ENCODE results near the gene CCDC74B.
"Not testable (repeated sequence)": the region's sequence is repeated elsewhere in the genome, so short reads cannot be mapped to it uniquely, and the experiment has no call there.

The CCDC74B gene

DNA sequence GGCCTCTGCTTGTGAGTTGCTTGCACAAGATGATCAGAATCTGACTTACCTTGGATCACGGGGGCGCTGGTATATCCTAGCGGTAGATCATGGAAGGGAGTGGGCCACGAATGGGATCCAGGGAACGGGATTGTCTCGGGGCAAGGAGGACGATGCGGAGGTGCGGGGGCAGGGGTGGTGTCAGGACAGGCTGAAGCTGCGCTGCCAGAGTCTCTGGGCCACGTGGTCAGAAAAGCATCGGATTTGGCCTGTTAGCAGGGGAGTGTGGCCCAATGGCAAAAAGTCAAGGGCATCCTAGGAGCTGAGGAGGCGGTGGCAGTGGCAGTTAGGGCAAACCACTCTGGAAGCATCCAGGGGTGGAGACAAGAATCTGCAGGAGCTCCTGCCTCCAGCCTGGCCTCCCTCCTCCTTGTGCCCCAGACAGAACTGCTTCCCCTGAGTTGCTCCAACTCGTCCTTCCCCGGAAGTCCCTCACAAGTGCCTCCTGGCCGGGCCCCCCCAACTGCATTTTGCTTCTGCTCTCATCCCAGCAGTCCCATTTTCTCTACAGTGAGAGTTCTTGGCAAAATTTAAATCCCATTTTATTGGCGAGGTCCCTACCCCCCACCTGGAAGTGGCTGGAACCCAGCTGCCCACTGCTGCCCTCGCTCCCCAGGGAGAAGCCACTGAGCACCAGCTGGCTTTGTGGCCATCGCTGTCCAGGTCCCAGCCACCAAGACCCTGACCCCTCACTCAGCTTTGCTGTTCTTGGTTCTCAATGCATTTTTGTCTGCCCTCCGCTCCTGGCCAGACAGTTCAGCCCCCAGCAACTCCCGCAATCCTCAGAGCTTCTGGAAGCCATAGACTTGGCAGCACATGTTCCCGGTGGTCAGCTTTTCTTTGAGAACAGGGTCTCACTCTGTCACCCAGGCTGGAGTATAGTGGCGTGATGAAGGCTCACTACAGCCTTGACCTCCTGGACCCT is 5.6 kb upstream of the CCDC74B start:
- no peak for DNase-seq (ENCODE audit: low read depth in 2 of 2)

- not testable (repeated sequence) for DNase-seq (ENCODE audit: low read depth in 2 of 2)
Observed at GRCh38 chr2:130148515-130148914, 3.6 kb upstream of the CCDC74B start.

GRCh38 chr2:130143266-130144039 is 1.5 kb downstream of the CCDC74B start:
- not testable (repeated sequence) for DNase-seq (ENCODE audit: low read depth in 2 of 2)

DNA sequence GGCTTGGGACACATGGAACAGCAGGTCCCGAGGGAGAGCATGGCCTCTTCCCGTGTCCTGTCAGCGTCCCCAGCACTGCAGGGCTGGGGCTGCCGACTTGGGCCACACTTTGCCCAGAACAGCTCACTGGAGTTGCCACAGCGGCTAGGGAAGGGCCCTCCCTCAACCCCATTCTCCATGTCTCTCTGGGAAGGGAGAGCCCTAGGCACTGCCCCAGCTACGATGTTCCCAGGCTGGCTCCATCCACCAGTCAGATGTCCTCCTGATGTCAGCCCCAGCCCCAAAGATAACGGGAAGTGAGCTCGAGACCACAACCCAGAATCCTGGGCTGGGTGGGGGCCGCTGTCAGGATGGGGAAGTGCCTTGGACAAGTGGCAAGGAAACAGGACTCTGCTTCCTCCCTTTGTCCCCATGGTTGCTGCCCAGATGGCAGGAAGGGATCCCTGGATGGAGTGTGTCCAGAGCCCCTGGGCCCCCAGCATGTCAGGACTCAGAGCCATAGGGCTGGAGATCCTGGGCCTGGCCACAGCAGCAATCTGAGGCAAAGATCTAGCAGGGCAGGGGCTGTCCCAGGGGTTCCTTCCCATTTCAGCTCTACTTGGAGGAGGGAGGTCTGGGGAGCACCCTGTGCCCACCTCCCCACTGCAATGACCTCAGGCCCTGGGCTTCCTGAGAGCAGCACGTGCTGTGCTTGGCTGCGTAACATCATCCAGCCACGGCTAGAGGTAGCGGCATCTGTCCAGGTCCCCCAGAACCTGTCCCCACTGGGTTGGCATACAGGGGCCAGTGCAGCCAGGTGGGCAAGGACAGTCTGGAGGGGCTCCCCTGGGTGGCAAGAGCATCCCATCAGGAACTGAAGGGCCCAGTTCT is 2.3 kb downstream of the CCDC74B start:
- DNase-seq (ENCODE audit: low read depth in 2 of 2) = not testable (repeated sequence)

- DNase-seq (ENCODE audit: low read depth in 2 of 2) = not testable (repeated sequence)
Observed at GRCh38 chr2:130141645-130142370, 3.1 kb downstream of the CCDC74B start.

DNA sequence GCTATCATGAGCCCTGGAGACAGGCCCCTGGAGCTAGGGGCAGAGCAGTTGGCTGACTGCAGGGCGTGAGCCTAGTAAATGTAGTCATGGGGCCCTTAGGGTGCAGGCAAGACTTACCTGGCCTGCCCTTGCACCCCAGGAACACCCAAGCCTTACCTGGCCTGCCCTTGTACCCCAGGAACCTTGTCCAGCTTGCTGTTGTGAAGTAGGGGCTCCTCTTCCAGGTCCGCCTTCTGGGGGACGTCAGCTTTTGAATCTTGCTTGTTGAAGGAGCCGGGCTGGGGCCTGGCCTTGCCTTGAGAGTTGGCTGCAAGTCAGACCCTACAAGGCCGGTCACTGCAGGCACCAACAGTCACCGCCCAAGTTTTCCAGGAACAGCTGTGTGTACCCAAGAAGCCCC is 3.9 kb downstream of the CCDC74B start:
- DNase-seq (ENCODE audit: low read depth in 2 of 2) = not testable (repeated sequence)

- not testable (repeated sequence) for DNase-seq (ENCODE audit: low read depth in 2 of 2)
Observed at GRCh38 chr2:130140516-130140915, 4.4 kb downstream of the CCDC74B start.

- not testable (repeated sequence) for DNase-seq (ENCODE audit: low read depth in 2 of 2)
Observed at GRCh38 chr2:130139331-130140280, 5.3 kb downstream of the CCDC74B start.

GRCh38 chr2:130138841-130139251 is 6.1 kb downstream of the CCDC74B start:
- not testable (repeated sequence) for DNase-seq (ENCODE audit: low read depth in 2 of 2)

GRCh38 chr2:130138326-130138725 is 6.6 kb downstream of the CCDC74B start:
- not testable (repeated sequence) for DNase-seq (ENCODE audit: low read depth in 2 of 2)

DNA sequence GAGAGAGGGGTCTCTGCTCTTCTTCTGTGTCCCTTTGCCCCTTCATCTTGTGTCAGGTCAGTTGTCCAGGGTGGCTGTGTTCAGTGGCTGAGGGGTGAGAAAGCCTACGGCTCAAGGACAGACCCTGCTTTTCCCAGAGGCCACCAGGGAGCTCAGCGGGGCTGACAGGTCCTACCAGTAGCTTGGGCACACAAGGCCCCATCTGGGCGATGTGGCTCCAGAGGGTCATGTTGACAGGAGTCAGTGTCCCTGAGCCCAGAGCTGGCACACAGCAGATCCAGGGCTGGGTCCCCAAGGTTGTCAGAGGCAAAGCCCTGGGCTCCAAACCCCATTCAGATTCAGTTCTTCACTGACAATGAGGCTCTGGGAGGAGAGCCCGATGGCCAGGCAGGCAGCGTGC is 7.8 kb downstream of the CCDC74B start:
- DNase-seq (ENCODE audit: low read depth in 2 of 2) = not testable (repeated sequence)

DNA sequence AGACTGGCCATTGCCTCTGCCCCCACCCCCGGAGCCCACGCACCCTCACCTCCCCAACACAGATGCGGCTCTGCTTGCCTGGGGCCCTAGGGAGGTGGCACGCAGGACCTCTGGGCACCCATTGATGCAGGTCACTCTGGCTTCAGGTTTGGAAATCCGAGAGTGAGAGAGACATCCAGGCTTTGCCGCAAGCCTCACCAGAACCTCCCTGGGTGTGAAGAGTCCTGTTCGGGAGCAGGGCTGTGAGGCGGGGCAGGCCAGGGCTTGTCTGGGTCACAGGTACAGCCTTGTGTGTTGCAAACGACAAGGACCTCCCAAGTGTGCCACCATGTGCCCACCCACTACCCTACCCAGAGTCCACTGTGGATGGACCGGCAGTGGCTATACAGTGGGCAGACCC is 8.4 kb downstream of the CCDC74B start:
- DNase-seq (ENCODE audit: low read depth in 2 of 2) = not testable (repeated sequence)

GRCh38 chr2:130135692-130136541 is 9.0 kb downstream of the CCDC74B start:
- no peak for DNase-seq (ENCODE audit: low read depth in 2 of 2)

DNA sequence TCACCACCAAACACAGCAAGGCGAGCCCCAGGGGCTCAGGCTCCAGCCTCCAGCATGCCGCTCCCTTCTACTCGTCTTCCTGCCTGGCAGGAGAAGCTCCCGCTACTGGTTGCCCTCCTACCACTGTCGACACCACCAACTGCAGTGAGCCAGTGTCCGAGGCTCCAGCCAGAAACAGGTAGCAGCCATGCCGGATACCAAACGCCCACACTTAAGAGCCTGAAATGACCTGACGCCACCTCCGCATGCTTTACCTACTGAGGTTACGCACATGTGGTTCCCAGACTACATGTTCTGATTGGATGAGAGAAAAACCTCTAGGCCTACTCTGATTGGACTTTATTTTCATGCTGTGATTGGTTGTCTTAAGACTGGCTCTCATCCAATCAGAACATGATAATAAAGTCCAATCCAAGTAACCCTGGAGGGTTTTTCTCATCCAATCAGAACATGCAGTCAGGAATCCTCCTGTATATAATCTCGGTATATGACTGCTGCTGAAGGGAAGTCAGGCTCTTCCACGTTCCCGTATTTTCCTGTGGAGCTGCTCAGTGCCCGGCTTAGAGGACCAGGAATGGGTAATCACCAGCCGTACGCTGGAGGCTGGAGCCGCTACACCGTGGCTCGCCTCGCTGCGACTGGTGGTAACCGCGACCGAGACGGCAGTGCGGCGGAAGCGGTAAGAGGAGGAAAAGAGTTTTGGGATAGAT is 15.6 kb downstream of the CCDC74B start, which contains the start of gene POTEF:
Gene POTEF (minus strand): TSS at position 103 of the 710 bp plus-strand sequence. CDS start 8,707 bp downstream, outside the sequence.
- DNase-seq (ENCODE audit: low read depth in 2 of 2) = not testable (repeated sequence)

DNA sequence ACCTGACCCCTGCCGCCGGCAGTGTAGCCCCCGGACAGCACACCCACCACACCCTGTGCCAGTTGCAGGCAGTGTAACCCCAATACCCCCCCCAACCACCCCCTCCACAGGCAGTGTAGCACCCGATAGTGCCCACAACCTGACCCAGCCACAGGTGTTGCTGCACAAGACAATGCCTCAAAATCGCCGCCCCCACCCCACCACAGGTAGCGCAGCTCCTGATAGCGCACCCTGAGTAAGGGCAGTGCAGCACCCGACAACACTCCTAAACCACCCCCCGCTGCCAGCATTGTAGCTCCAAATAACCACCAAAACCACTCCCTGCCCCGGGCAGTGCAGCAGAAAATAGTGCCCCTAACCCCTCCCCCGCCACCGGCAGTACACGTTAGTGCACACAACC is 16.4 kb downstream of the CCDC74B start:
- not testable (repeated sequence) for DNase-seq (ENCODE audit: low read depth in 2 of 2)

- not testable (repeated sequence) for DNase-seq (ENCODE audit: low read depth in 2 of 2)
Observed at GRCh38 chr2:130127726-130128125, 17.2 kb downstream of the CCDC74B start.

DNA sequence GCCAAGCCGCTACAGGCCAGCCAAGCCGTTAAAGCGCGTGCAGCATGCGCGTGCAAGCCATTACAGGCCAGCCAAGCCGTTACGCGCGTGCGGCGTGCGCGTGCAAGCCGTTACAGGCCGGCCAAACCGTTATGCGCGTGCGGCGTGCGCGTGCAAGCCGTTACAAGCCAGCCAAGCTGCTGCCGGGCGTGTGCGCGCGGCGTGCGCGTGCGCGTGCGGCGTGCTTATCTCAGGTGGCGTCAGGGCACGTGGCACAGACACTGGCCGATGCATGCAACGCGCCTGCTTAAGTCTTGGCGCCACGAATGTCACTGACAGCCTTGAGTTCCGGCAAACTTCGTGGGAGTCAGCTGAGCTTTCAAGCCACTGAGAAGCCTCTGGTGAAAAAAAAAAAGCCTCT is 24.0 kb downstream of the CCDC74B start:
- not testable (repeated sequence) for DNase-seq (ENCODE audit: low read depth in 2 of 2)

All from stimulated activated CD8-positive, alpha-beta memory T cell treated with anti-CD3 and anti-CD28 coated beads, Interleukin-2, amount 100 ng/mL, for 1 hour (primary cell).